BJ (cell line): Measurements from ENCODE around the gene IPCEF1. TPM values are rescaled to one million over a fixed set of nuclear protein-coding genes. Genes with fewer than 3 reads are reported as not detected.
A peak's percentile ranks its signal among the peaks of the same experiment; 100 is the strongest.
"Not testable (repeated sequence)": the region's sequence is repeated elsewhere in the genome, so short reads cannot be mapped to it uniquely, and the experiment has no call there.

Source experiments
- CTCF ChIA-PET: fragments of 350-600 bp; formaldehyde crosslinking; extraction: SDS; loops from one replicate; lab custom pipeline; 2021; ENCODE audit warnings: antibody characterized with exemption, inconsistent platforms; lab: Yijun Ruan, JAX
- POLR2A ChIA-PET: fragments of 300-600 bp; sonication (Branson Sonifier 250); formaldehyde crosslinking; extraction: SDS; loops from one replicate; lab custom pipeline; 2021; ENCODE audit warnings: antibody characterized with exemption; lab: Charles Lee
- DNase-seq: peaks from one replicate; pipeline ENCODE4 v3.0.0-alpha.2; 2011; ENCODE audit warnings: low read depth
- H3K27me3 ChIP-seq: 2 replicates; pipeline ENCODE4 v1.6.0; 2011; ENCODE audit warnings: low read length; ENCODE audit not compliant: control insufficient read depth, insufficient read depth
- H3K36me3 ChIP-seq: 2 replicates; pipeline ENCODE4 v1.5.1; 2011; ENCODE audit warnings: low read length; ENCODE audit not compliant: control insufficient read depth, insufficient read depth
- H3K4me3 ChIP-seq: 2 replicates; pipeline ENCODE4 v1.5.1; 2011; ENCODE audit warnings: low read depth, mild to moderate bottlenecking, control low read depth, low read length
- polyA plus RNA-seq: library from polyadenylated mRNA; depleted of rRNA; stranded (reverse); fragments of >200 nt; gene quantifications from 2 replicates; pipeline ENCODE4 v1.2.3, GENCODE V29; 2011
- TF ChIP-seq, protein P1 (sequence below): IDR thresholded peaks from 2 replicates; pipeline ENCODE4 v1.5.1; 2011; ENCODE audit warnings: low read depth, mild to moderate bottlenecking, control low read depth, inconsistent platforms, low read length, moderate library complexity; ENCODE audit not compliant: insufficient read depth

Gene IPCEF1
- polyA plus RNA-seq, 1 experiment = 0.02 TPM

DNA sequence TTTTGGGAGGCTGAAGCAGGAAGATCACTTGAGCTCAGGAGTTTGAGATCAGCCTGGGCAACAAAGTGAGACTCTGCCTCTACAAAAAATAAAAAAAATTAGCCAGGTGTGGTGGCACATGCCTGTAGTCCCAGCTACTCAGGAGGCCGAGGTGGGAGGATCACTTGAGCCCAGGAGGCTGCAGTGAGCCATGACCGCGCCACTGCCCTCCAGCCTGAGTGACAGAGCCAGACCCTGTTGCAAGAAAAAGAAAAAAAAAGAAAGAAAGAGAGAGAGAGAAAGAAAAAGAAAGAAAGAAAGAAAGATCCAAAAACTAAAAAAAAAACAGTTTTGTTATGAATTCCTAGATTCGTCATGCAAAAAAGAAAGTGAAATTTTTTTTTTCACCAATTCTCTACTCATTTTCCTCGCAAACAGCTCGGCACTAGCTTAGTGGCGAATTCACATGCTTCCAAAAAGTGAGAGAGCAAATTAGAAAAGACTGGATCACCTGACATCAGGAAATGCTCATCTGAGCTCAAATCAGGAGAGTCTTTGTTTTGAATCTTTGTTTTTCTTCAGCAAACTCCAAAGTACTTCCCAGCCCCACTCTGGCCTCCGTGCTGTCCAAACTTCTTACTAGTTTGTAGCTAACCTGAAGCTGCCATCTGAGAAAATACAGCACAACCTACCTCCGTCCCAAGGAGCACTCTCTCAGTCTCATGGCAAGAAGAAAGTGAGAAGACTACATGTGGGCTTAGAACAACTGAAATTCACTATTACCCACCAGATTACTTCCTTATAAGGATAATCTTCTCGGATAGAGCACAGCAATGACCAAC lies 27.0 kb downstream of the IPCEF1 start:
- POLR2A ChIA-PET = interaction anchor here (0.6 kb wide), 1 partner anchor 12 kb away, joined by 3 read pairs; no protein-coding TSS in a partner anchor
- H3K4me3 ChIP-seq = no peak overlapping the region

DNA sequence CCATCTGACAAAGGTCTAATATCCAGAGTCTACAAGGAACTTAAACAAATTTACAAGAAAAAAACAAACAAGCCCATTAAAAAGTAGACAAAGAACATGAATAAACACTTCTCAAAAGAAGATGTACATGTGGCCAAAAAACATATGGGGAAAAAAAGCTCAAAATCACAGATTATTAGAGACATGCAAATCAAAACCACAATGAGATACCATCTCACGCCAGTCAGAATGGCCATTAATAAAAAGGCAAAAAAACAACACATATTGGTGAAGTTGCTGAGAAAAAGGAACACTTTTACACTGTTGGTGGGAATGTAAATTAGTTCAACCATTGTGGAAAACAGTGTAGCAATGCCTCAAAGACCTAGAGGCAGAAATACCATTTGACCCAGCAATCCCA lies 29.3 kb downstream of the IPCEF1 start:
- POLR2A ChIA-PET = interaction anchor here (0.5 kb wide), 1 partner anchor 10 kb away, joined by 3 read pairs; no protein-coding TSS in a partner anchor
- CTCF ChIA-PET = not testable (repeated sequence)

More for the DNA sequence above, 27.0 kb downstream of the IPCEF1 start:
- Histone ChIP-seq H3K27me3 (no peaks in the 10 kb centered on the region), H3K36me3 (no peaks in the 10 kb centered on the region)
- CTCF ChIA-PET = interaction anchor here (0.7 kb wide), 1 partner anchor 55 kb away, joined by 3 read pairs; no protein-coding TSS in a partner anchor
- DNase-seq = no peak
- TF ChIP-seq, protein P1, sequence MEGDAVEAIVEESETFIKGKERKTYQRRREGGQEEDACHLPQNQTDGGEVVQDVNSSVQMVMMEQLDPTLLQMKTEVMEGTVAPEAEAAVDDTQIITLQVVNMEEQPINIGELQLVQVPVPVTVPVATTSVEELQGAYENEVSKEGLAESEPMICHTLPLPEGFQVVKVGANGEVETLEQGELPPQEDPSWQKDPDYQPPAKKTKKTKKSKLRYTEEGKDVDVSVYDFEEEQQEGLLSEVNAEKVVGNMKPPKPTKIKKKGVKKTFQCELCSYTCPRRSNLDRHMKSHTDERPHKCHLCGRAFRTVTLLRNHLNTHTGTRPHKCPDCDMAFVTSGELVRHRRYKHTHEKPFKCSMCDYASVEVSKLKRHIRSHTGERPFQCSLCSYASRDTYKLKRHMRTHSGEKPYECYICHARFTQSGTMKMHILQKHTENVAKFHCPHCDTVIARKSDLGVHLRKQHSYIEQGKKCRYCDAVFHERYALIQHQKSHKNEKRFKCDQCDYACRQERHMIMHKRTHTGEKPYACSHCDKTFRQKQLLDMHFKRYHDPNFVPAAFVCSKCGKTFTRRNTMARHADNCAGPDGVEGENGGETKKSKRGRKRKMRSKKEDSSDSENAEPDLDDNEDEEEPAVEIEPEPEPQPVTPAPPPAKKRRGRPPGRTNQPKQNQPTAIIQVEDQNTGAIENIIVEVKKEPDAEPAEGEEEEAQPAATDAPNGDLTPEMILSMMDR = no peak

DNA sequence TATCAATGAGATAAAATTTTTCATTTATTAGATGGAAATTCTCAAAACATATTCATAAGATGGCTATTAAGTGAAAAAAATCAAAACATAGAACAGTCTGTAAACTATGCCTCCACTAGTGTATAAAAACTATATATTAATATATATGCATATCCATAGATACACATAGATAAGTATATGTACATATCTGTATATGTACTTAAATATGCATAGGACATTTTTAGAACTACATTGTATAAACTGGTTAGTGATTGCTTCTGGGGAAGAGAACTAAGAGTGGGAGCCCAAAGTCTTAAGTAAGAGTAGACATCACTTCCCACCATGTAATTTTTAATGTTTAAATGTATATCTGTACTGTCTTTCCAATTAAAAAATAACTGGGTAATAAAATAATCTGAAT lies 31.5 kb downstream of the IPCEF1 start:
- no peaks in the 10 kb centered on the region for H3K27me3 ChIP-seq
- ChIA-PET POLR2A (no interaction called here), CTCF (no interaction called here)
- TF ChIP-seq, protein P1 = no peak
- no peaks in the 10 kb centered on the region for H3K36me3 ChIP-seq
- DNase-seq = no peak
- H3K4me3 ChIP-seq = no peak overlapping the region

More for the DNA sequence above, 29.3 kb downstream of the IPCEF1 start:
- not testable (repeated sequence) for H3K36me3 ChIP-seq, DNase-seq, H3K27me3 ChIP-seq, H3K4me3 ChIP-seq

DNA sequence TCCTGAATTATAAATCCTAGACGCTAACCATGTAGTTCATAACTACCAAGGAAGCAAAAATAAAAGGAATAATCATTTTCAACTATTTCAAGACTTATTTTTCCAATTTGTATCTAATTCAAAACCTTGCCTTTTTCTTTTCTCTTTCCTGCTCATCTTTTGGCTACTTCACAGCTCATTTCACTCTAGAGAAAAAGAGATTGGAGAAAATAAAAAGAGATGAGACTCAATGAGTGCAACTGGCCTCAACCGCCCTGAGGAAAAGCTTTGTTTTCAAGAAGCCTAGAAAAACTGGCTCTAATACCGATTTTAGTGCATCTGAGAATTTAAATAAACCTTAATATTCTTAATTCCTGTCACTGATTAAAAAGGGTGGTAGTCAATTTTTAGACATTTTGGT lies 36.4 kb downstream of the IPCEF1 start:
- CTCF ChIA-PET = interaction anchor here (1.0 kb wide), 1 partner anchor 19 kb away, joined by 4 read pairs; no protein-coding TSS in a partner anchor

DNA sequence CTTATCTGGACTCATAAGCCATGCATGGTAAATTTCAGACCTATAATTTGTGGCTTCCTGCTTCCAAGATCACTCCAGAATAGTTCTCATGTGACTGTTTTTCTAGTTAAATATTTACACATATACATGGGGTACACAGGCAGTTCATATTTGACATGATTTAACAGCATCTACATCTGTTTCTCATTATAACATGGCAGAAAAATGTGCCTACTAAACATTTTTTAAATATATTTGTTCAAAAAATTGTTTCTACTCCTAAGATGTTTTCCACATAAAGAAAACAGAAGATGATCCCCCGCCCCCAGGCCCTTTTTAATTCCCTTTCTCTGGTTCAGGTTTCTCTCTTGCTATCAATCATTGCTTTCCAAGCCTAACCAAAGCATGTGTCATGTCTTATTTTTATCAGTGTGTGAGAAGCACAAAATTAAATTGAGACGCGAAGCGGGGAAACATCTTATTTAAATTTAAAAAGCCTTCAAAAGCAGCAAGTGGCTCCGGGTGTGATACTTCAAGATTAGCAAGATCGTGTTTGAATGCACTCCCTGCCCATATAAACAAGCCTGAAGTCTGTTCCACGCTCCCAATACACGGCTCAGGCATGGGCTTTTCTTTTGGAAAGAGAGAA lies 37.3 kb downstream of the IPCEF1 start:
- no peaks in the 10 kb centered on the region for H3K36me3 ChIP-seq
- peak; percentile 70 for DNase-seq
- TF ChIP-seq, protein P1 = no peak
- H3K4me3 ChIP-seq = no peak overlapping the region
- H3K27me3 ChIP-seq = no peaks in the 10 kb centered on the region
- CTCF ChIA-PET = interaction anchor here (1.0 kb wide), 1 partner anchor 20 kb away, joined by 4 read pairs; no protein-coding TSS in a partner anchor
- POLR2A ChIA-PET = no interaction called here

More for the DNA sequence above, 36.4 kb downstream of the IPCEF1 start:
- POLR2A ChIA-PET = no interaction called here
- Histone ChIP-seq H3K36me3 (no peaks in the 10 kb centered on the region), H3K4me3 (no peak overlapping the region), H3K27me3 (no peaks in the 10 kb centered on the region)
- TF ChIP-seq, protein P1 = no peak
- no peak for DNase-seq
